ENCODE results near the gene UBE2D2. TPM values are rescaled to one million over a fixed set of nuclear protein-coding genes. Genes with fewer than 3 reads are reported as not detected.

Gene UBE2D2
- total and polyA plus RNA-seq, 3 donors from 2014 or later = 102 to 386 (median 116) TPM

- 38 to 67% methylated on average over 6 to 40 of the region's 41 CpGs for WGBS, 2 donors
These were observed 100.0 kb downstream of the UBE2D2 start for GRCh38 chr5:139660923-139661814.

GRCh38 chr5:139662617-139663016 is 101.5 kb downstream of the UBE2D2 start:
- Histone ChIP-seq H3K27me3 (no peaks in the 10 kb centered on the region), H3K36me3 (ENCODE audit: low read depth, missing control alignments) (no peaks in the 10 kb centered on the region), H3K9me3 (no peaks in the 10 kb centered on the region), H3K4me3 (no peak overlapping the region), H3K27ac (no peak overlapping the region), H3K4me1 (peaks cover 60% of the 10 kb centered on the region)
- intact Hi-C loops (cut with DNase I; ENCODE audit: low total_unique reads) = no loop called here
- 69 to 77% methylated on average over 5 to 9 of the region's 9 CpGs for WGBS, 2 donors
- TF ChIP-seq CTCF (IDR thresholded peaks at IDR 0.05) = no peak
- no peak for DNase-seq

More at GRCh38 chr5:139660923-139661814, 100.0 kb downstream of the UBE2D2 start:
- Histone ChIP-seq H3K27ac (peak overlapping the region; percentile 68 to 81), H3K4me1 (peaks cover 55% of the 10 kb centered on the region), H3K27me3 (no peaks in the 10 kb centered on the region), H3K36me3 (ENCODE audit: low read depth, missing control alignments) (no peaks in the 10 kb centered on the region), H3K4me3 (no peak overlapping the region), H3K9me3 (no peaks in the 10 kb centered on the region)
- intact Hi-C loops (cut with DNase I; ENCODE audit: low total_unique reads) = no loop called here
- TF ChIP-seq CTCF (IDR thresholded peaks at IDR 0.05) = no peak
- no peak for TF ChIP-seq POLR2A (IDR thresholded peaks at IDR 0.05)
- peak; percentile 78 for DNase-seq

- Histone ChIP-seq H3K36me3 (ENCODE audit: low read depth, missing control alignments) (no peaks in the 10 kb centered on the region), H3K4me1 (peaks cover 60% of the 10 kb centered on the region), H3K4me3 (no peak overlapping the region), H3K27ac (no peak overlapping the region), H3K27me3 (no peaks in the 10 kb centered on the region), H3K9me3 (no peaks in the 10 kb centered on the region)
- 77 to 89% methylated on average over 9 to 14 of the region's 14 CpGs for WGBS, 2 donors
- no peak for DNase-seq
- intact Hi-C loops (cut with DNase I; ENCODE audit: low total_unique reads) = no loop called here
- TF ChIP-seq POLR2A (IDR thresholded peaks at IDR 0.05) (no peak), CTCF (IDR thresholded peaks at IDR 0.05) (no peak)
These were observed 102.3 kb downstream of the UBE2D2 start for GRCh38 chr5:139663207-139664085.

- WGBS, 2 donors = 72 to 87% methylated on average over 9 of the region's 9 CpGs
- H3K27ac ChIP-seq = no peak overlapping the region
These were observed 103.1 kb downstream of the UBE2D2 start for GRCh38 chr5:139664086-139664693.

More at GRCh38 chr5:139664086-139664693, 103.1 kb downstream of the UBE2D2 start:
- peak; percentile 47 for DNase-seq
- TF ChIP-seq POLR2A (IDR thresholded peaks at IDR 0.05) (no peak), CTCF (IDR thresholded peaks at IDR 0.05) (no peak)
- no peaks in the 10 kb centered on the region for H3K9me3 ChIP-seq
- H3K4me3 ChIP-seq = no peak overlapping the region
- peaks cover 60% of the 10 kb centered on the region for H3K4me1 ChIP-seq
- H3K27me3 ChIP-seq = no peaks in the 10 kb centered on the region
- intact Hi-C loops (cut with DNase I; ENCODE audit: low total_unique reads) = no loop called here
- H3K36me3 ChIP-seq (ENCODE audit: low read depth, missing control alignments) = no peaks in the 10 kb centered on the region

Measured in testis (tissue), 3 donors.